Measurements from ENCODE around the gene HOXC12. TPM values are rescaled to one million over a fixed set of nuclear protein-coding genes. Genes with fewer than 3 reads are reported as not detected.
A peak's percentile ranks its signal among the peaks of the same experiment; 100 is the strongest.

HOXC12 gene
- total RNA-seq, 4 donors from 2014 or later = not detected

- peak; percentile 74 to 84 for DNase-seq
- H3K27me3 ChIP-seq = peaks cover 0 to 4% (median 0%) of the 10 kb centered on the region in 3 donors
Observed at GRCh38 chr12:53999559-54000115, 44.9 kb downstream of the HOXC12 start.

GRCh38 chr12:54000116-54001114 lies 45.7 kb downstream of the HOXC12 start, which contains the start of gene HOXC9:
Gene HOXC9, plus strand, starts transcription at chr12:54000161. Its CDS starts 28 bp downstream, at chr12:54000189.
- Histone ChIP-seq H3K4me3 (peak within 1 kb of the TSS; percentile 64 to 88 (median 80)), H3K4me1 (peaks cover 27 to 37% of the 10 kb centered on the region in 2 donors), H3K27ac (peak within 1 kb of the TSS; percentile 94 to 100 (median 98)), H3K27me3 (peaks cover 0 to 4% (median 0%) of the 10 kb centered on the region in 3 donors), H3K9me3 (no peaks in the 10 kb centered on the region), H3K36me3 (no peaks in the 10 kb centered on the region)
- ATAC-seq (peak; percentile 3 to 8), DNase-seq (no peak)
- intact Hi-C loops (cut with DNase I; ENCODE audit: low total_unique reads) = no loop called here
- in situ Hi-C loops (cut with MboI; ENCODE audit: low sequenced_read_pairs in 4 of 4) = loop anchor here in 2 of 4 donors (25.0 kb wide), 1 partner anchor 362 kb away; the partner anchor contains the start of gene GPR84 (in 2 of the 2)
- TF ChIP-seq CTCF (IDR thresholded peaks at IDR 0.05 in 4 of 5, conservative IDR thresholded peaks at IDR 0.05 in 1 of 5) (no peak), POLR2A (IDR thresholded peaks at IDR 0.05) (peak in 1 of 2 donors; percentile 53)

More at GRCh38 chr12:53999559-54000115, 44.9 kb downstream of the HOXC12 start:
- H3K4me1 ChIP-seq = peaks cover 27 to 32% of the 10 kb centered on the region in 2 donors
- in situ Hi-C loops (cut with MboI; ENCODE audit: low sequenced_read_pairs in 4 of 4) (loop anchor here (25.0 kb wide), 3 partner anchors 213 to 1713 kb away; partner anchors contain the start of genes GPR84 (in 4 of the 4), BLOC1S1 (in 1 of the 4), ITGA7 (in 1 of the 4) and RDH5 (in 1 of the 4)), intact Hi-C loops (cut with DNase I; ENCODE audit: low total_unique reads) (loop anchor here (10.0 kb wide), 2 partner anchors 955 to 1725 kb away; partner anchors contain the start of genes CD63 and RDH5)
- H3K9me3 ChIP-seq = no peaks in the 10 kb centered on the region
- H3K27ac ChIP-seq = peak overlapping the region; percentile 94 to 100 (median 98)
- TF ChIP-seq POLR2A (IDR thresholded peaks at IDR 0.05) (peak in 1 of 2 donors; percentile 40), CTCF (IDR thresholded peaks at IDR 0.05 in 4 of 5, conservative IDR thresholded peaks at IDR 0.05 in 1 of 5) (peak in 1 of 5 experiments; percentile 23)
- H3K4me3 ChIP-seq = peak overlapping the region; percentile 64 to 88 (median 80)
- H3K36me3 ChIP-seq = no peaks in the 10 kb centered on the region
- peak; percentile 25 to 26 for ATAC-seq

GRCh38 chr12:54001283-54002187 lies 46.8 kb downstream of the HOXC12 start:
- Histone ChIP-seq H3K4me1 (peaks cover 28 to 44% of the 10 kb centered on the region in 2 donors), H3K4me3 (peak overlapping the region; percentile 64 to 88 (median 80)), H3K36me3 (no peaks in the 10 kb centered on the region), H3K9me3 (no peaks in the 10 kb centered on the region), H3K27me3 (peaks cover 0 to 4% (median 0%) of the 10 kb centered on the region in 3 donors), H3K27ac (peak overlapping the region; percentile 94 to 100 (median 98))
- no peak for ATAC-seq
- no peak for TF ChIP-seq CTCF (IDR thresholded peaks at IDR 0.05 in 4 of 5, conservative IDR thresholded peaks at IDR 0.05 in 1 of 5)
- TF ChIP-seq POLR2A (IDR thresholded peaks at IDR 0.05) = no peak
- in situ Hi-C loops (cut with MboI; ENCODE audit: low sequenced_read_pairs in 4 of 4) = loop anchor here in 2 of 4 donors (25.0 kb wide), 1 partner anchor 361 kb away; the partner anchor contains the start of gene GPR84 (in 2 of the 2)
- intact Hi-C loops (cut with DNase I; ENCODE audit: low total_unique reads) = no loop called here
- DNase-seq = peak in 1 of 2 donors; percentile 31

Data from gastrocnemius medialis (tissue), 4 donors.